Neural progenitor cell (in vitro differentiated cells): ENCODE measurements around the gene INSR.

ENCODE experiments used
- CTCF ChIP-seq: fragments of 200-600 bp; sonication (generic); IDR thresholded peaks from 2 replicates; pipeline ENCODE4 v1.5.1; 2017; ENCODE audit warnings: antibody characterized with exemption, mild to moderate bottlenecking
- EZH2 ChIP-seq: fragments of 200-600 bp; sonication (generic); IDR thresholded peaks from 2 replicates; pipeline ENCODE4 v1.6.1; 2017; ENCODE audit warnings: antibody characterized with exemption, mild to moderate bottlenecking, moderate library complexity

- TF ChIP-seq CTCF (no peak), EZH2 (no peak)
These were observed 43.4 kb upstream of the INSR start for GRCh38 chr19:7337380-7338194.
